ENCODE data around the gene TMED8. TPM values are rescaled to one million over a fixed set of nuclear protein-coding genes. Genes with fewer than 3 reads are reported as not detected.
A peak's percentile ranks its signal among the peaks of the same experiment; 100 is the strongest.

Gene TMED8
- total and polyA plus RNA-seq, 10 of the 15 experiments (the other 5 are each of a cell fraction or from before 2014, with no cell fraction given) = 7.3 to 39.1 (median 26.1) TPM

- TF ChIP-seq E4F1 (IDR thresholded peaks at IDR 0.05; ENCODE audit: borderline replicate concordance, partially characterized antibody) = peak; percentile 68
- peak; percentile 68; the same call in 1 of the 2 replicates for TF ChIP-seq MXI1 (IDR thresholded peaks at IDR 0.05; ENCODE audit: low read depth, low read length)
- TF ChIP-seq GATAD2B (conservative IDR thresholded peaks at IDR 0.05; ENCODE audit: low read depth) = peak; percentile 94
- no peak for TF ChIP-seq PML (IDR thresholded peaks at IDR 0.05; ENCODE audit: low read length)
- TF ChIP-seq CEBPZ (IDR thresholded peaks at IDR 0.05; ENCODE audit: low read depth, low read length) = no peak
- TF ChIP-seq BACH1 (IDR thresholded peaks at IDR 0.05; ENCODE audit: borderline replicate concordance) = peak; percentile 82
- peak; percentile 94 for TF ChIP-seq ZBTB40 (IDR thresholded peaks at IDR 0.05; ENCODE audit: borderline replicate concordance)
- 0 out of 2 replicates have a peak, but pooled peaks have one; percentile 47 for TF ChIP-seq ZNF24 (IDR thresholded peaks at IDR 0.05)
- TF ChIP-seq RCOR1 (conservative IDR thresholded peaks at IDR 0.05; ENCODE audit: low read depth, low read length) = no peak
- no peak for TF ChIP-seq SIX5 (IDR thresholded peaks at IDR 0.05; ENCODE audit: low read depth, low read length, severe bottlenecking)
- TF ChIP-seq MTA2 (IDR thresholded peaks at IDR 0.05; ENCODE audit: low read depth) = no peak
- TF ChIP-seq MLLT1 (IDR thresholded peaks at IDR 0.05) = peak; percentile 61
- TF ChIP-seq ESRRA (IDR thresholded peaks at IDR 0.05; ENCODE audit: low read length) = no peak
- TF ChIP-seq IRF4 (IDR thresholded peaks at IDR 0.05; ENCODE audit: low read depth, low read length) = no peak
- no peak for TF ChIP-seq SP1 (IDR thresholded peaks at IDR 0.05; ENCODE audit: low read depth, low read length)
- no peak for TF ChIP-seq SMC3 (IDR thresholded peaks at IDR 0.05; ENCODE audit: borderline replicate concordance, low read length)
- TF ChIP-seq SMAD1 (IDR thresholded peaks at IDR 0.05; ENCODE audit: low read depth, partially characterized antibody) = no peak
- no peak for TF ChIP-seq MTA3 (IDR thresholded peaks at IDR 0.05; ENCODE audit: borderline replicate concordance, low read length)
Observed at GRCh38 chr14:77376771-77377501, at the start of gene TMED8, which contains the start of gene SAMD15 (continued).
